Liver (tissue), 9 donors: ENCODE data around the gene NAXD. TPM values are rescaled to one million over a fixed set of nuclear protein-coding genes. Genes with fewer than 3 reads are reported as not detected.

Experiments
- DNase-seq: peaks from one replicate; pipeline ENCODE4 v3.0.0-alpha.2; 2017; ENCODE audit warnings: low spot score
- H3K27ac ChIP-seq, 2 donors: one replicate each; pipeline ENCODE4 v1.7.0; 2013; ENCODE audit warnings: inconsistent platforms in 2 of 2, low read length in 2 of 2, control low read depth in 1 of 2, low read depth in 1 of 2, mild to moderate bottlenecking in 1 of 2
- H3K27me3 ChIP-seq, 4 donors: one replicate each; pipeline versions ENCODE4 v1.6.1 to v1.7.0; 2013; ENCODE audit warnings: low read length in 3 of 4, inconsistent platforms in 1 of 4, mild to moderate bottlenecking in 1 of 4, moderate library complexity in 1 of 4; ENCODE audit not compliant: control insufficient read depth in 4 of 4, insufficient read depth in 4 of 4
- H3K36me3 ChIP-seq, 4 donors: one replicate each; pipeline versions ENCODE4 v1.6.1 to v1.7.0; 2013; ENCODE audit warnings: low read length in 3 of 4, mild to moderate bottlenecking in 3 of 4, low read depth in 1 of 4, moderate library complexity in 1 of 4; ENCODE audit not compliant: control insufficient read depth in 4 of 4, insufficient read depth in 3 of 4
- H3K4me1 ChIP-seq, 4 donors: one replicate each; pipeline versions ENCODE4 v1.6.1 to v1.7.0; 2013; ENCODE audit warnings: low read length in 3 of 4, mild to moderate bottlenecking in 3 of 4, moderate library complexity in 1 of 4; ENCODE audit not compliant: control insufficient read depth in 4 of 4, insufficient read depth in 4 of 4
- H3K4me3 ChIP-seq, 3 donors: one replicate each; pipeline versions ENCODE4 v1.6.1 to v1.7.0; 2013; ENCODE audit warnings: low read length in 3 of 3, control low read depth in 1 of 3, low read depth in 1 of 3, mild to moderate bottlenecking in 1 of 3
- H3K9ac ChIP-seq, 2 donors: one replicate each; pipeline ENCODE4 v1.7.0; 2013; ENCODE audit warnings: low read length in 2 of 2, mild to moderate bottlenecking in 2 of 2, moderate library complexity in 2 of 2, control low read depth in 1 of 2, low read depth in 1 of 2
- H3K9me3 ChIP-seq, 4 donors: one replicate each; pipeline versions ENCODE4 v1.6.1 to v1.7.0; 2013; ENCODE audit warnings: low read length in 3 of 4; ENCODE audit not compliant: control insufficient read depth in 4 of 4
- EGR1 ChIP-seq, 2 donors: IDR thresholded peaks; 2 replicates each; pipeline ENCODE4 v1.6.1; 2016 to 2018; ENCODE audit warnings: antibody characterized with exemption in 2 of 2, low read depth in 2 of 2
- FOXA1 ChIP-seq: IDR thresholded peaks from 2 replicates; pipeline ENCODE4 v1.6.1; 2016; ENCODE audit warnings: antibody characterized with exemption
- FOXA2 ChIP-seq: IDR thresholded peaks from 2 replicates; pipeline ENCODE4 v1.6.1; 2016; ENCODE audit warnings: antibody characterized with exemption
- GABPA ChIP-seq, 2 donors: IDR thresholded peaks in 1 of 2; conservative IDR thresholded peaks in 1 of 2; 2 replicates each; pipeline ENCODE4 v1.6.1; 2016; ENCODE audit warnings: antibody characterized with exemption in 2 of 2, mild to moderate bottlenecking in 1 of 2, moderate library complexity in 1 of 2
- HNF4A ChIP-seq, 2 donors: conservative IDR thresholded peaks; 2 replicates each; pipeline ENCODE4 v1.6.1; 2016; ENCODE audit warnings: antibody characterized with exemption in 2 of 2, mild to moderate bottlenecking in 2 of 2
- HNF4G ChIP-seq: IDR thresholded peaks from 2 replicates; pipeline ENCODE4 v1.6.1; 2016; ENCODE audit warnings: antibody characterized with exemption
- JUND ChIP-seq, 2 donors: IDR thresholded peaks; 2 replicates each; pipeline ENCODE4 v1.6.1; 2016; ENCODE audit warnings: antibody characterized with exemption in 2 of 2
- NR2F2 ChIP-seq: IDR thresholded peaks from 2 replicates; pipeline ENCODE4 v1.6.1; 2016; ENCODE audit warnings: antibody characterized with exemption
- RAD21 ChIP-seq, 2 donors: IDR thresholded peaks; 2 replicates each; pipeline ENCODE4 v1.6.1; 2016; ENCODE audit warnings: antibody characterized with exemption in 2 of 2, mild to moderate bottlenecking in 2 of 2
- RXRA ChIP-seq, 2 donors: IDR thresholded peaks; 2 replicates each; pipeline ENCODE4 v1.6.1; 2017 to 2018; ENCODE audit warnings: antibody characterized with exemption in 2 of 2, mild to moderate bottlenecking in 1 of 2
- SP1 ChIP-seq: IDR thresholded peaks from 2 replicates; pipeline ENCODE4 v1.6.1; 2018; ENCODE audit warnings: antibody characterized with exemption, mild to moderate bottlenecking
- TAF1 ChIP-seq: conservative IDR thresholded peaks from 2 replicates; pipeline ENCODE4 v1.6.1; 2016; ENCODE audit warnings: antibody characterized with exemption, mild to moderate bottlenecking
- YY1 ChIP-seq: IDR thresholded peaks from 2 replicates; pipeline ENCODE4 v1.6.1; 2016; ENCODE audit warnings: antibody characterized with exemption, mild to moderate bottlenecking
- WGBS: extraction: QIAGEN DNeasy Blood & Tissue Kit; methylation state at CpG from one replicate; pipeline ENCODE4 v1.1.7; 2013; 5-methylcytosine and 5-hydroxymethylcytosine counted together
- polyA plus RNA-seq, 2 donors: library from polyadenylated mRNA; stranded (reverse) in 1 of 2; unstranded in 1 of 2; fragments of 200-250 nt in 1 of 2; fragments of >200 nt in 1 of 2; fragmentation: Nextera tagmentation in 1 of 2; extraction: Ambion mirVana in 1 of 2; gene quantifications; one replicate each; pipeline versions ENCODE4 v1.2.1 to v1.2.3, GENCODE V29; 2013 to 2015
- total RNA-seq, 2 donors: library from RNA; depleted of rRNA; stranded (reverse); fragments of >200 nt; gene quantifications; one replicate each; pipeline ENCODE4 v1.2.3, GENCODE V29; 2014
- TF ChIP-seq, protein P1 (sequence below): IDR thresholded peaks from 2 replicates; pipeline ENCODE4 v1.6.1; 2016; ENCODE audit warnings: antibody characterized with exemption
- TF ChIP-seq, protein P2 (sequence below): IDR thresholded peaks from 2 replicates; pipeline ENCODE4 v1.6.1; 2016; ENCODE audit warnings: antibody characterized with exemption, mild to moderate bottlenecking
- TF ChIP-seq, protein P3 (sequence below): IDR thresholded peaks from 2 replicates; pipeline ENCODE4 v1.6.1; 2016; ENCODE audit warnings: antibody characterized with exemption
- TF ChIP-seq, protein P4 (sequence below): fragments of 150-350 bp; IDR thresholded peaks from 2 replicates; pipeline ENCODE4 v1.5.1; 2017; ENCODE audit warnings: improper control_type of control experiment, low read depth, low read length; ENCODE audit not compliant: missing input control
- TF ChIP-seq, protein P5 (sequence below): IDR thresholded peaks from 2 replicates; pipeline ENCODE4 v1.6.1; 2016; ENCODE audit warnings: antibody characterized with exemption
- donor health status: healthy.
- donor health status: healthy.
- donor health status: healthy.
- donor health status: healthy.
- donor health status: healthy.

NAXD gene
- total and polyA plus RNA-seq, 4 donors, result 19.0 to 40.5 (median 27.6) TPM

DNA sequence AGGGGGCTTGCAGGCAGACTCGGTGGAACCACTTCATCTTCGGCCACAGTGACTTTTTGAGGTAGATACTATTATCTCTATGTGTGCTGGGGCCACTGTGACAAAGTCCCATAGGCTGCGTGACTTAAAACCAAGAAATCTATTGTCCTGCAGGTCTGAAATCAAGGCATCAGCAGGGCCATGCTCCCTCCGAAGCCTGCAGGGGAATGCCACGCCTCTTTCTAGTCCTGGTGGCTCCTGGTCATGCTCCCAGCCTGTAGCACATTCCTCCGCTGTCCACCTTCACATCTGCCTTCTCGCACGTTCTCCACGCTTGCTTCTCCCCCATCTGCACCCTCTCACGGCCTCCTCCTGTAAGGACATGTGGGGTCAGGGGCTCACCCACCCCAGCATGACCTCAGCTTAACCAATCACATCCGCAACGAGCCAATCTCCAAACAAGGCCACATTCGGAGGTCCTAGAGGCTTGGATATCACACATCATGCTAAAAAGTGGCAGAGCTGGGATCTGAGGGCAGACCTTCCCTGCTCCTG is 32.9 kb upstream of the NAXD start:
- H3K36me3 ChIP-seq, result no peaks in the 10 kb centered on the region
- 94% methylated on average over 13 of the region's 13 CpGs for WGBS
- TF ChIP-seq HNF4G (no peak), NR2F2 (no peak), RXRA (IDR thresholded peaks at IDR 0.05) (no peak), TAF1 (no peak), HNF4A (conservative IDR thresholded peaks at IDR 0.05) (no peak)
- TF ChIP-seq, protein P1, sequence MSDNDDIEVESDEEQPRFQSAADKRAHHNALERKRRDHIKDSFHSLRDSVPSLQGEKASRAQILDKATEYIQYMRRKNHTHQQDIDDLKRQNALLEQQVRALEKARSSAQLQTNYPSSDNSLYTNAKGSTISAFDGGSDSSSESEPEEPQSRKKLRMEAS, result no peak
- H3K27me3 ChIP-seq, result no peaks in the 10 kb centered on the region
- H3K9me3 ChIP-seq, result no peaks in the 10 kb centered on the region
- no peak for DNase-seq
- no peak overlapping the region for H3K9ac ChIP-seq
- H3K4me1 ChIP-seq, result no peaks in the 10 kb centered on the region
- H3K4me3 ChIP-seq, result no peak overlapping the region
- H3K27ac ChIP-seq, result no peak overlapping the region

DNA sequence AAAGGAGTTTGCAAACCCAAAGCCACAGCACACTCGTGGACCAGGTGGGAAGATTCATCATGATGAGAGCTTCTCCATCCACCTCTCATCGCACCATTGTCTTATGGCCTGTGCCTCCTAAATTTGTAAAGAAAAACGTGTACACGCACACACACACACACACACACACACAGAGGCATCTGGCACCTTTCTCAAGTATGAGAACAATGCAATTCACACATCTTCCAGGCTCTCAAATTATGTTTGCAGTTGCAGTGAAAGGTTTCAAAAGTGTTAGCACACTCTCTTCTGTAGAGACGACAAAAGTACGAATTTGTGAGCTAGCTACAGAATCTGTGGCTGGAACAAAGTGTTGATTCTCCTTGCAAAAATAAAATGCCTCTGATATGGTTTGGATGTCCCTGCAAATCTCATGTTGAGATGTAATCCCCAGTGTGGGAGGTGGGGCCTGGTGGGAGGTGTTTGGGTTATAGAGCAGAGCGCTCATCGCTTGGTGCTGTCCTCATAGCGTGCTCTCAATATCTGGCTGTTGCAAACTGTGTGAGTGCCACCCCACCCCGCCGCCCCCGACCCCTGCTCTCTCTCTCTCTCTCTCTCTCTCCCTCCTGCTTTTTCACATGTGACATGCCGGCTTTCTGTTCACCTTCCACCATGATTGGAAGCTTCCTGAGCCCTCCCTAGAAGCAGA is 32.0 kb upstream of the NAXD start:
- Histone ChIP-seq H3K36me3 (no peaks in the 10 kb centered on the region), H3K4me3 (no peak overlapping the region)
- 87% methylated on average over 13 of the region's 13 CpGs for WGBS

More for the DNA sequence above, 32.0 kb upstream of the NAXD start:
- Histone ChIP-seq H3K4me1 (no peaks in the 10 kb centered on the region), H3K9me3 (no peaks in the 10 kb centered on the region), H3K27ac (no peak overlapping the region), H3K27me3 (no peaks in the 10 kb centered on the region), H3K9ac (no peak overlapping the region)
- TF ChIP-seq YY1, result no peak
- TF ChIP-seq RXRA (IDR thresholded peaks at IDR 0.05), result no peak
- TF ChIP-seq, protein P1, result no peak
- TF ChIP-seq FOXA2, result no peak
- no peak for TF ChIP-seq FOXA1
- no peak for TF ChIP-seq SP1
- TF ChIP-seq, protein P2, sequence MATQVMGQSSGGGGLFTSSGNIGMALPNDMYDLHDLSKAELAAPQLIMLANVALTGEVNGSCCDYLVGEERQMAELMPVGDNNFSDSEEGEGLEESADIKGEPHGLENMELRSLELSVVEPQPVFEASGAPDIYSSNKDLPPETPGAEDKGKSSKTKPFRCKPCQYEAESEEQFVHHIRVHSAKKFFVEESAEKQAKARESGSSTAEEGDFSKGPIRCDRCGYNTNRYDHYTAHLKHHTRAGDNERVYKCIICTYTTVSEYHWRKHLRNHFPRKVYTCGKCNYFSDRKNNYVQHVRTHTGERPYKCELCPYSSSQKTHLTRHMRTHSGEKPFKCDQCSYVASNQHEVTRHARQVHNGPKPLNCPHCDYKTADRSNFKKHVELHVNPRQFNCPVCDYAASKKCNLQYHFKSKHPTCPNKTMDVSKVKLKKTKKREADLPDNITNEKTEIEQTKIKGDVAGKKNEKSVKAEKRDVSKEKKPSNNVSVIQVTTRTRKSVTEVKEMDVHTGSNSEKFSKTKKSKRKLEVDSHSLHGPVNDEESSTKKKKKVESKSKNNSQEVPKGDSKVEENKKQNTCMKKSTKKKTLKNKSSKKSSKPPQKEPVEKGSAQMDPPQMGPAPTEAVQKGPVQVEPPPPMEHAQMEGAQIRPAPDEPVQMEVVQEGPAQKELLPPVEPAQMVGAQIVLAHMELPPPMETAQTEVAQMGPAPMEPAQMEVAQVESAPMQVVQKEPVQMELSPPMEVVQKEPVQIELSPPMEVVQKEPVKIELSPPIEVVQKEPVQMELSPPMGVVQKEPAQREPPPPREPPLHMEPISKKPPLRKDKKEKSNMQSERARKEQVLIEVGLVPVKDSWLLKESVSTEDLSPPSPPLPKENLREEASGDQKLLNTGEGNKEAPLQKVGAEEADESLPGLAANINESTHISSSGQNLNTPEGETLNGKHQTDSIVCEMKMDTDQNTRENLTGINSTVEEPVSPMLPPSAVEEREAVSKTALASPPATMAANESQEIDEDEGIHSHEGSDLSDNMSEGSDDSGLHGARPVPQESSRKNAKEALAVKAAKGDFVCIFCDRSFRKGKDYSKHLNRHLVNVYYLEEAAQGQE, result no peak
- TF ChIP-seq, protein P3, sequence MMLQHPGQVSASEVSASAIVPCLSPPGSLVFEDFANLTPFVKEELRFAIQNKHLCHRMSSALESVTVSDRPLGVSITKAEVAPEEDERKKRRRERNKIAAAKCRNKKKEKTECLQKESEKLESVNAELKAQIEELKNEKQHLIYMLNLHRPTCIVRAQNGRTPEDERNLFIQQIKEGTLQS, result no peak
- TF ChIP-seq, protein P4, sequence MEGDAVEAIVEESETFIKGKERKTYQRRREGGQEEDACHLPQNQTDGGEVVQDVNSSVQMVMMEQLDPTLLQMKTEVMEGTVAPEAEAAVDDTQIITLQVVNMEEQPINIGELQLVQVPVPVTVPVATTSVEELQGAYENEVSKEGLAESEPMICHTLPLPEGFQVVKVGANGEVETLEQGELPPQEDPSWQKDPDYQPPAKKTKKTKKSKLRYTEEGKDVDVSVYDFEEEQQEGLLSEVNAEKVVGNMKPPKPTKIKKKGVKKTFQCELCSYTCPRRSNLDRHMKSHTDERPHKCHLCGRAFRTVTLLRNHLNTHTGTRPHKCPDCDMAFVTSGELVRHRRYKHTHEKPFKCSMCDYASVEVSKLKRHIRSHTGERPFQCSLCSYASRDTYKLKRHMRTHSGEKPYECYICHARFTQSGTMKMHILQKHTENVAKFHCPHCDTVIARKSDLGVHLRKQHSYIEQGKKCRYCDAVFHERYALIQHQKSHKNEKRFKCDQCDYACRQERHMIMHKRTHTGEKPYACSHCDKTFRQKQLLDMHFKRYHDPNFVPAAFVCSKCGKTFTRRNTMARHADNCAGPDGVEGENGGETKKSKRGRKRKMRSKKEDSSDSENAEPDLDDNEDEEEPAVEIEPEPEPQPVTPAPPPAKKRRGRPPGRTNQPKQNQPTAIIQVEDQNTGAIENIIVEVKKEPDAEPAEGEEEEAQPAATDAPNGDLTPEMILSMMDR, result no peak
- no peak for TF ChIP-seq JUND (IDR thresholded peaks at IDR 0.05)
- TF ChIP-seq EGR1 (IDR thresholded peaks at IDR 0.05; ENCODE audit: low read depth in 2 of 2), result no peak
- no peak for TF ChIP-seq RAD21 (IDR thresholded peaks at IDR 0.05)
- no peak for TF ChIP-seq NR2F2
- no peak for TF ChIP-seq HNF4A (conservative IDR thresholded peaks at IDR 0.05)
- no peak for TF ChIP-seq HNF4G
- TF ChIP-seq, protein P5, sequence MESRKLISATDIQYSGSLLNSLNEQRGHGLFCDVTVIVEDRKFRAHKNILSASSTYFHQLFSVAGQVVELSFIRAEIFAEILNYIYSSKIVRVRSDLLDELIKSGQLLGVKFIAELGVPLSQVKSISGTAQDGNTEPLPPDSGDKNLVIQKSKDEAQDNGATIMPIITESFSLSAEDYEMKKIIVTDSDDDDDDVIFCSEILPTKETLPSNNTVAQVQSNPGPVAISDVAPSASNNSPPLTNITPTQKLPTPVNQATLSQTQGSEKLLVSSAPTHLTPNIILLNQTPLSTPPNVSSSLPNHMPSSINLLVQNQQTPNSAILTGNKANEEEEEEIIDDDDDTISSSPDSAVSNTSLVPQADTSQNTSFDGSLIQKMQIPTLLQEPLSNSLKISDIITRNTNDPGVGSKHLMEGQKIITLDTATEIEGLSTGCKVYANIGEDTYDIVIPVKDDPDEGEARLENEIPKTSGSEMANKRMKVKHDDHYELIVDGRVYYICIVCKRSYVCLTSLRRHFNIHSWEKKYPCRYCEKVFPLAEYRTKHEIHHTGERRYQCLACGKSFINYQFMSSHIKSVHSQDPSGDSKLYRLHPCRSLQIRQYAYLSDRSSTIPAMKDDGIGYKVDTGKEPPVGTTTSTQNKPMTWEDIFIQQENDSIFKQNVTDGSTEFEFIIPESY, result no peak
- TF ChIP-seq GABPA (IDR thresholded peaks at IDR 0.05 in 1 of 2, conservative IDR thresholded peaks at IDR 0.05 in 1 of 2), result no peak
- no peak for DNase-seq
